Esophagus squamous epithelium (tissue), 4 donors: ENCODE measurements around the gene ALDH1L1.

ENCODE experiments used
- CTCF ChIP-seq, 6 experiments: fragments of 450-650 bp in 4 of 6; fragments of 200-600 bp in 2 of 6; sonication (generic) in 2 of 6; IDR thresholded peaks; one replicate each; pipeline ENCODE4 v1.5.1; 2016 to 2019; ENCODE audit warnings: antibody characterized with exemption in 6 of 6, mild to moderate bottlenecking in 4 of 6, moderate library complexity in 4 of 6
- POLR2A ChIP-seq, 4 donors: fragments of 450-650 bp; IDR thresholded peaks; one replicate each; pipeline ENCODE4 v1.6.1; 2017; ENCODE audit warnings: antibody characterized with exemption in 4 of 4, mild to moderate bottlenecking in 4 of 4, moderate library complexity in 3 of 4

DNA sequence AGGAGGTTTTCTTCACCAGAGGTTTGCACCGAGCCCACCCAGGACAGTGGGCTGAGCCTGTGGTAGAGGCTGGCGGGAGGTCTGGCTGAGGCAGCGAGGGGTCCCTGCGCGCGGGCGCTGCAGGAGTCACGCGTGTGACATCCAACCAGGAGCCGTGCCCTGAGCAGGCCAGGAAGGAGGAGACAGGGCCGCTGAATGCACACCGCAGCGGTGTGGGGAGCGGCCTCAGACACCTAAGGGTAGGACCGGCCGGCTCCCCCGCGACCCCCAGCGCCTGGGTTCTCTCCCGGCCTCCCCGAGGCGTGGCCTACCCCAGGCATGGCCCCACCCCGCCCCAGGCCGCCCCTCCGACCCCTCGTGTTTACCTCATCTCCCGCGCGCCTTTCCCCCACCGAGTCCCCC lies 96.9 kb downstream of the ALDH1L1 start:
- TF ChIP-seq CTCF (IDR thresholded peaks at IDR 0.05) (no peak), POLR2A (IDR thresholded peaks at IDR 0.05) (no peak)
